ENCODE results near the gene SKI.

- TF ChIP-seq CTCF (IDR thresholded peaks at IDR 0.05) (no peak), EZH2 (IDR thresholded peaks at IDR 0.05; ENCODE audit: borderline replicate concordance, insufficient read depth, low read depth, low read length, poor library complexity, severe bottlenecking) (no peak)
These were observed 34.4 kb upstream of the SKI start for GRCh38 chr1:2193514-2194281.

All from B cell (primary cell).